ENCODE data around the gene WIPF2. TPM values are rescaled to one million over a fixed set of nuclear protein-coding genes. Genes with fewer than 3 reads are reported as not detected.
"Not testable (repeated sequence)": the region's sequence is repeated elsewhere in the genome, so short reads cannot be mapped to it uniquely, and the experiment has no call there.

The WIPF2 gene
- total RNA-seq, 1 experiment from 2014 or later = 23.0 TPM

DNA sequence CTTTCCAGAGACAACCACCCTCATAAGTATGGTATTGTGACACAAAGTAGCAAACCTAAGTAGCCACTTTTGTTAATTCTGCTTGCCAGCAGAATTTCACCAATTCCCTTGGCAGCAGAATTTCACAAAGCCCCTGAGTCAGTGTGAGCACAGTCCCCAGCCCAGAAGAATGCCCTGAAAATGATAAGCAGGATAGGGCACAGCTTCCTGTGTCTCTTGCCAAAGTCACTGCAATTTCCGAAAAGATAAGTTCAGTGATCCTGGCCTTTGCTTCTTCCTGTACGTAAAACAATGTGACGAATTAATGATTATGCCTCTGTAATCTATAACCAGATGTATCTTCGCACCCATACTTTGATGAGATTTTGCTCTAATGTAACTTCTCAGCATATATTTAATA, 16.0 kb upstream of the WIPF2 start:
- no peak for DNase-seq (ENCODE audit: low spot score)
- ChIA-PET CTCF (interaction anchor here (1.1 to 5.4 kb wide), 5 partner anchors 12 to 155 kb away, joined by 3 to 39 read pairs (median 12); partner anchors contain the start of gene WIPF2), POLR2A (no interaction called here)
- no peak for ATAC-seq
- TF ChIP-seq SP1 (CRISPR knock-in tag; conservative IDR thresholded peaks at IDR 0.05) (no peak), CDX4 (CRISPR knock-in tag; IDR thresholded peaks at IDR 0.05; ENCODE audit: borderline replicate concordance) (no peak), SMAD4 (CRISPR knock-in tag; IDR thresholded peaks at IDR 0.05) (no peak), NR1H2 (CRISPR knock-in tag; IDR thresholded peaks at IDR 0.05) (no peak), FOXJ3 (CRISPR knock-in tag; IDR thresholded peaks at IDR 0.05; ENCODE audit: borderline replicate concordance) (no peak)
- TF ChIP-seq, protein P1, sequence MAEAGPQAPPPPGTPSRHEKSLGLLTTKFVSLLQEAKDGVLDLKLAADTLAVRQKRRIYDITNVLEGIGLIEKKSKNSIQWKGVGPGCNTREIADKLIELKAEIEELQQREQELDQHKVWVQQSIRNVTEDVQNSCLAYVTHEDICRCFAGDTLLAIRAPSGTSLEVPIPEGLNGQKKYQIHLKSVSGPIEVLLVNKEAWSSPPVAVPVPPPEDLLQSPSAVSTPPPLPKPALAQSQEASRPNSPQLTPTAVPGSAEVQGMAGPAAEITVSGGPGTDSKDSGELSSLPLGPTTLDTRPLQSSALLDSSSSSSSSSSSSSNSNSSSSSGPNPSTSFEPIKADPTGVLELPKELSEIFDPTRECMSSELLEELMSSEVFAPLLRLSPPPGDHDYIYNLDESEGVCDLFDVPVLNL (CRISPR knock-in tag; IDR thresholded peaks at IDR 0.05; ENCODE audit: borderline replicate concordance, low read depth) = no peak
- Mint-ChIP-seq H3K27me3 (ENCODE audit: low read depth) (peaks cover 5% of the 10 kb centered on the region), H3K9me3 (peaks cover 4% of the 10 kb centered on the region), H3K4me1 (no peaks in the 10 kb centered on the region), H3K27ac (no peak overlapping the region), H3K36me3 (no peaks in the 10 kb centered on the region), H3K4me3 (no peak overlapping the region)

DNA sequence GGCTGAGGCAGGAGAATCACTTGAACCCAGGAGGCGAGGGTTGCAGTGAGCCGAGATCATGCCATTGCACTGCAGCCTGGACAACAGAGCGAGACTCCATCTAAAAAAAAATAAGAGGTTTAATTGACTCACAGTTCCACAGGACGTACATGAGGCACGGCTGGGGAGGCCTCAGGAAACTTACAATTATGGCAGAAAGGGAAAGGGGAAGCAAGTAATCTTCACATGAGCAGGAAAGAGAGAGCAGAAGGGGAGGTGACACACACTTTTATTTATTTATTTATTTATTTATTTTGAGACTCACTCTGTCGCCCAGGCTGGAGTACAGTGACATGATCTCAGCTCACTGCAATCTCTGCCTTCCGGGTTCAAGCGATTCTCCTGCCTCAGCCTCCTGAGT, 12.9 kb upstream of the WIPF2 start:
- H3K27me3 Mint-ChIP-seq (ENCODE audit: low read depth); H3K4me3 Mint-ChIP-seq; H3K36me3 Mint-ChIP-seq; H3K27ac Mint-ChIP-seq; DNase-seq (ENCODE audit: low spot score); POLR2A ChIA-PET; H3K4me1 Mint-ChIP-seq; ATAC-seq; H3K9me3 Mint-ChIP-seq: not testable (repeated sequence)
- CTCF ChIA-PET = interaction anchor here (0.7 kb wide), 1 partner anchor 15 kb away, joined by 5 read pairs; no protein-coding TSS in a partner anchor

DNA sequence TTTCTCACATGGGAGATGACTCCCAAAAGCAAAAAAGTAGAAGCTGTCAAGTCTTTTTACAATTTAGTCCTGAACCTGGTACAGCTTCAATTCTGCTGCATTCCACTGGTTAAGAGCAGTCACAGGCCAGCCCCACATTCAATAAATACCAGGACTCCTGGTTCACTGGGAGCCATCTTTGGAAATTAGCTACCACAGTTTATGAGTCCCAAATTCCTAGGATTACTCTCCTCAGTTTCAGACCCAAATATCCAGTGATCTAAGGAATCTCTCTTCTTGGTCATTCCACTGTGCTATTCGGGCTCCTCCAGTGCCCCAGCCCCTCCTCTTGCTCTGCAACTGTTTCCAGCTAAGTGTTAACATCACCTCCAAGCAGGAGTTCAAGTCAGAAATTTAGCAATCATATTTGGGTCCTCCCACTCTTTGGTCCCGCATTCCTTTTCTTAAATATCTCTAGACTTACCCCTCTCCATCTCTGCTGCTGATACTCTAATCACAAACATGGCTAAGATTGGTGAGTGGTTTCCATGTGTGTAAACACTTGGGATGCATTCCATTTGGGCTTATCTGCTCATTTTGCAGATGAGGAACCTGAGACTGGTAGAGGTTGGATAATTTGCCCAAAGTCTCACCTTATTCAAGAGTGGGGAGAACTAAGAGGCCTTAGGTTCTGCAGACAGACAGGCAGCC, 9.6 kb upstream of the WIPF2 start:
- ChIA-PET POLR2A (no interaction called here), CTCF (interaction anchor here (0.9 to 3.0 kb wide), 3 partner anchors 9 to 19 kb away, joined by 3 to 27 read pairs (median 3); partner anchors contain the start of gene WIPF2)
- Mint-ChIP-seq H3K27me3 (ENCODE audit: low read depth) (no peaks in the 10 kb centered on the region; the same call in 1 of the 2 replicates), H3K4me1 (no peaks in the 10 kb centered on the region), H3K27ac (no peak overlapping the region), H3K4me3 (no peak overlapping the region), H3K36me3 (no peaks in the 10 kb centered on the region), H3K9me3 (no peaks in the 10 kb centered on the region)
- ATAC-seq = no peak
- no peak for DNase-seq (ENCODE audit: low spot score)
- TF ChIP-seq HMGA2 (CRISPR knock-in tag; IDR thresholded peaks at IDR 0.05) = no peak
- TF ChIP-seq NR2C2 (CRISPR knock-in tag; IDR thresholded peaks at IDR 0.05) = no peak
- TF ChIP-seq, protein P2, sequence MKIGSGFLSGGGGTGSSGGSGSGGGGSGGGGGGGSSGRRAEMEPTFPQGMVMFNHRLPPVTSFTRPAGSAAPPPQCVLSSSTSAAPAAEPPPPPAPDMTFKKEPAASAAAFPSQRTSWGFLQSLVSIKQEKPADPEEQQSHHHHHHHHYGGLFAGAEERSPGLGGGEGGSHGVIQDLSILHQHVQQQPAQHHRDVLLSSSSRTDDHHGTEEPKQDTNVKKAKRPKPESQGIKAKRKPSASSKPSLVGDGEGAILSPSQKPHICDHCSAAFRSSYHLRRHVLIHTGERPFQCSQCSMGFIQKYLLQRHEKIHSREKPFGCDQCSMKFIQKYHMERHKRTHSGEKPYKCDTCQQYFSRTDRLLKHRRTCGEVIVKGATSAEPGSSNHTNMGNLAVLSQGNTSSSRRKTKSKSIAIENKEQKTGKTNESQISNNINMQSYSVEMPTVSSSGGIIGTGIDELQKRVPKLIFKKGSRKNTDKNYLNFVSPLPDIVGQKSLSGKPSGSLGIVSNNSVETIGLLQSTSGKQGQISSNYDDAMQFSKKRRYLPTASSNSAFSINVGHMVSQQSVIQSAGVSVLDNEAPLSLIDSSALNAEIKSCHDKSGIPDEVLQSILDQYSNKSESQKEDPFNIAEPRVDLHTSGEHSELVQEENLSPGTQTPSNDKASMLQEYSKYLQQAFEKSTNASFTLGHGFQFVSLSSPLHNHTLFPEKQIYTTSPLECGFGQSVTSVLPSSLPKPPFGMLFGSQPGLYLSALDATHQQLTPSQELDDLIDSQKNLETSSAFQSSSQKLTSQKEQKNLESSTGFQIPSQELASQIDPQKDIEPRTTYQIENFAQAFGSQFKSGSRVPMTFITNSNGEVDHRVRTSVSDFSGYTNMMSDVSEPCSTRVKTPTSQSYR (CRISPR knock-in tag; IDR thresholded peaks at IDR 0.05) = no peak
- no peak for TF ChIP-seq ZNF219 (CRISPR knock-in tag; IDR thresholded peaks at IDR 0.05; ENCODE audit: borderline replicate concordance)
- TF ChIP-seq ZNF317 (CRISPR knock-in tag; IDR thresholded peaks at IDR 0.05; ENCODE audit: borderline replicate concordance, low read depth) = no peak
- TF ChIP-seq E2F5 (CRISPR knock-in tag; IDR thresholded peaks at IDR 0.05) = no peak
- TF ChIP-seq ATF3 (CRISPR knock-in tag; conservative IDR thresholded peaks at IDR 0.05) = no peak
- TF ChIP-seq ESRRA (CRISPR knock-in tag; IDR thresholded peaks at IDR 0.05; ENCODE audit: borderline replicate concordance) = no peak
- no peak for TF ChIP-seq NFE2L1 (CRISPR knock-in tag; IDR thresholded peaks at IDR 0.05)

- POLR2A ChIA-PET; CTCF ChIA-PET; H3K4me3 Mint-ChIP-seq; H3K27me3 Mint-ChIP-seq (ENCODE audit: low read depth); DNase-seq (ENCODE audit: low spot score); ATAC-seq; H3K36me3 Mint-ChIP-seq; H3K4me1 Mint-ChIP-seq; H3K9me3 Mint-ChIP-seq; H3K27ac Mint-ChIP-seq: not testable (repeated sequence)
These were observed 5.2 kb upstream of the WIPF2 start for GRCh38 chr17:40213914-40214313.

Measured in WTC11 (cell line).